ENCODE results near the gene RFX2. TPM values are rescaled to one million over a fixed set of nuclear protein-coding genes. Genes with fewer than 3 reads are reported as not detected.
A peak's percentile ranks its signal among the peaks of the same experiment; 100 is the strongest.

Gene RFX2
- total RNA-seq, 1 experiment from 2014 or later, result 13.7 TPM

- no peaks in the 10 kb centered on the region for H3K9me3 Mint-ChIP-seq (ENCODE audit: low read depth, unreplicated experiment)
- H3K36me3 Mint-ChIP-seq (ENCODE audit: insufficient read depth, unreplicated experiment), result peaks cover 12% of the 10 kb centered on the region
- no TSS peak for BruUV-seq (replicated peaks)
- intact Hi-C loops (cut with micrococcal nuclease; ENCODE audit: unreplicated experiment), result no loop called here
- peaks cover 9% of the 10 kb centered on the region for H3K4me1 Mint-ChIP-seq (ENCODE audit: low read depth, unreplicated experiment)
- CTCF ChIA-PET, result interaction anchor here (0.6 kb wide), 1 partner anchor 136 kb away, joined by 3 read pairs; no protein-coding TSS in a partner anchor
- H3K27me3 Mint-ChIP-seq (ENCODE audit: unreplicated experiment), result no peaks in the 10 kb centered on the region
- no peak for TF ChIP-seq CTCF (IDR thresholded peaks at IDR 0.05; ENCODE audit: unreplicated experiment)
- no peak for DNase-seq
- H3K27ac Mint-ChIP-seq (ENCODE audit: unreplicated experiment), result no peak overlapping the region
- no peak overlapping the region for H3K4me3 Mint-ChIP-seq (ENCODE audit: low read depth, unreplicated experiment)
These were observed 126.8 kb downstream of the RFX2 start for GRCh38 chr19:5983367-5983955.

- no peak for TF ChIP-seq CTCF (IDR thresholded peaks at IDR 0.05; ENCODE audit: unreplicated experiment)
- H3K27ac Mint-ChIP-seq (ENCODE audit: unreplicated experiment), result peak overlapping the region; percentile 57
- peak overlapping the region; percentile 94 for H3K4me3 Mint-ChIP-seq (ENCODE audit: low read depth, unreplicated experiment)
- no peaks in the 10 kb centered on the region for H3K9me3 Mint-ChIP-seq (ENCODE audit: low read depth, unreplicated experiment)
- peaks cover 30% of the 10 kb centered on the region for H3K4me1 Mint-ChIP-seq (ENCODE audit: low read depth, unreplicated experiment)
- no peaks in the 10 kb centered on the region for H3K27me3 Mint-ChIP-seq (ENCODE audit: unreplicated experiment)
- CTCF ChIA-PET, result interaction anchor here (1.5 kb wide), 1 partner anchor 147 kb away, joined by 3 read pairs; no protein-coding TSS in a partner anchor
- TSS peak; percentile 67 for BruUV-seq (replicated peaks)
- intact Hi-C loops (cut with micrococcal nuclease; ENCODE audit: unreplicated experiment), result no loop called here
- DNase-seq, result no peak
- H3K36me3 Mint-ChIP-seq (ENCODE audit: insufficient read depth, unreplicated experiment), result peaks cover 49% of the 10 kb centered on the region
These were observed 131.4 kb downstream of the RFX2 start for GRCh38 chr19:5978606-5979552.

- H3K27me3 Mint-ChIP-seq (ENCODE audit: unreplicated experiment), result no peaks in the 10 kb centered on the region
- peak within 1 kb of the TSS; percentile 94 for H3K4me3 Mint-ChIP-seq (ENCODE audit: low read depth, unreplicated experiment)
- H3K9me3 Mint-ChIP-seq (ENCODE audit: low read depth, unreplicated experiment), result no peaks in the 10 kb centered on the region
- TF ChIP-seq CTCF (IDR thresholded peaks at IDR 0.05; ENCODE audit: unreplicated experiment), result no peak
- CTCF ChIA-PET, result no interaction called here
- H3K27ac Mint-ChIP-seq (ENCODE audit: unreplicated experiment), result peak within 1 kb of the TSS; percentile 84
- H3K36me3 Mint-ChIP-seq (ENCODE audit: insufficient read depth, unreplicated experiment), result peaks cover 49% of the 10 kb centered on the region
- intact Hi-C loops (cut with micrococcal nuclease; ENCODE audit: unreplicated experiment), result no loop called here
- BruUV-seq (replicated peaks), result no TSS peak
- peak; percentile 94 for DNase-seq
- H3K4me1 Mint-ChIP-seq (ENCODE audit: low read depth, unreplicated experiment), result peaks cover 30% of the 10 kb centered on the region
These were observed 132.3 kb downstream of the RFX2 start, which contains the start of gene RANBP3 for GRCh38 chr19:5977785-5978605. Gene RANBP3 (minus strand): TSS chr19:5978140. CDS start chr19:5978082, 58 bp downstream.

- H3K36me3 Mint-ChIP-seq (ENCODE audit: insufficient read depth, unreplicated experiment), result peaks cover 49% of the 10 kb centered on the region
- no peaks in the 10 kb centered on the region for H3K9me3 Mint-ChIP-seq (ENCODE audit: low read depth, unreplicated experiment)
- intact Hi-C loops (cut with micrococcal nuclease; ENCODE audit: unreplicated experiment), result no loop called here
- CTCF ChIA-PET, result no interaction called here
- BruUV-seq (replicated peaks), result no TSS peak
- no peaks in the 10 kb centered on the region for H3K27me3 Mint-ChIP-seq (ENCODE audit: unreplicated experiment)
- no peak for DNase-seq
- peak overlapping the region; percentile 94 for H3K4me3 Mint-ChIP-seq (ENCODE audit: low read depth, unreplicated experiment)
- peak overlapping the region; percentile 84 for H3K27ac Mint-ChIP-seq (ENCODE audit: unreplicated experiment)
- H3K4me1 Mint-ChIP-seq (ENCODE audit: low read depth, unreplicated experiment), result peaks cover 30% of the 10 kb centered on the region
- no peak for TF ChIP-seq CTCF (IDR thresholded peaks at IDR 0.05; ENCODE audit: unreplicated experiment)
These were observed 133.0 kb downstream of the RFX2 start for GRCh38 chr19:5977222-5977784.

All from Calu3 (cell line).